HL-60/S4 treated with retinoic acid at 250 ng/mL for 4 days and 3 days (cell line): ENCODE results near the gene RYR3.

Experiments
- in situ Hi-C: fragments of 300-500 bp; cut with MboI; formaldehyde crosslinking; loops from 2 replicates; pipeline ENCODE4 v1.7.0; 2022; ENCODE audit warnings: low sequenced_read_pairs

The RYR3 gene

DNA sequence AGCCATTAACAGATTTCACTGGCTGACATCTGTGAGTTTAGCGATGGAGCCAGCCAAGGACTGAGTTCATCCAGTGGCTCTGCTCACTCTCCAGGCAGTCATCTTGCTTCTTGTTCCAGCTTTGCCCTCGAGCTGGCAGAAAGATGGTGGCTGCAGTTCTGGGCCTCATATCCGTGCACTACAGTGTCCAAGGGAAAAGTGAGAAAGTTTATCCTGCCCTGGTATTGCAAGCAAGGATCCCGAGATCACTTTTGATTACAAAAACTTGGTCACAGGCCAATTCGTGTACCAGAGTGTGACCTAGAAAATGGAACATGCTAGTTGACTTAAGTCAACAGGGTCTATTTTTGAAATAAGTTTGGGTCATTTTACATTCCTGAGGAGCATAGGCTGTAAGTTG is 369.6 kb downstream of the RYR3 start:
- in situ Hi-C loops: loop anchor here (25.0 kb wide), 1 partner anchor 593 kb away; no protein-coding TSS in a partner anchor

GRCh38 chr15:33693166-33693800 is 382.5 kb downstream of the RYR3 start:
- in situ Hi-C loops: loop anchor here (25.0 kb wide), 1 partner anchor 606 kb away; no protein-coding TSS in a partner anchor

DNA sequence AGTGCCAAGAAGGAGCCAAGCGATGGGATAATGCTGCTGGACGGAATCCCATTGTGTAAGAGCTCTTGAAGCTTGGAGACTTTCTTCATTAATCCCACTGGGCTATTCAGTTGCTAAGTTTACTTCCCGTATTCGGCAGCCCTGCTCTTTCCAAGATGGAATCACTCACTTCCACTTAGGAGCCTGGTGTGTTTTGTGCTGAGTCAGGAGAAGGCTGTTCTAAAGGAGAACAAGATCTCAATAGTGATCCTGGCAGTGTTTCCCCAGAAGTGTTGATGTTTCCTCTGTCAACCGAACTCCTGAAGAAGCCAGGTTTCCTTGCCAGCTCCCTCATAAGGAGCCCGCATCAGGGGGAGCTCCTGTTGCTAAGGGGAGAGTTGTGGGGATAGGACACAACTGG is 387.4 kb downstream of the RYR3 start:
- in situ Hi-C loops: loop anchor here (25.0 kb wide), 1 partner anchor 611 kb away; no protein-coding TSS in a partner anchor

DNA sequence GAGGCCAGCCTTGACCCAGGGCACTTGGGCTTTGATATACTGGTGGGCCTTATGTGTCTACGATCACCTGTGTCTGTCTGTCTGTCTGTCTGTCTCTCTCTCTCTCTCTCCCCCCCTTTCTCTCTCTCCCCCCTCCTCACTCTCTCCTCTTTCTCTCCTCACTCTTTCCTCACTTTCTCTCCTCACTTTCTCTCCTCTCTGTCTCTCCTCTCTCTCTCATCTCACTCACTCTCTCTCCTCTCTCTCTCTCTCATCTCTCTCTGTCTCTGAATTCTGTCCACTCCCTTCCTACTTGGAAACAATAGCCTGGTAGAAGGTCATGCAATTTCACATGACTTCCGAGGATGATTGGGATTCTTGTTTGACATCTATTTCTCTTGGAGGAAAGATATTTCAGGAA is 388.4 kb downstream of the RYR3 start:
- in situ Hi-C loops: loop anchor here (25.0 kb wide), 1 partner anchor 612 kb away; no protein-coding TSS in a partner anchor

- in situ Hi-C loops: loop anchor here (25.0 kb wide), 1 partner anchor 613 kb away; no protein-coding TSS in a partner anchor
Observed at GRCh38 chr15:33699691-33700447, 389.1 kb downstream of the RYR3 start.

- in situ Hi-C loops: no loop called here
Observed at GRCh38 chr15:33700695-33701303, 390.0 kb downstream of the RYR3 start.

- in situ Hi-C loops: no loop called here
Observed at GRCh38 chr15:33701304-33701696, 390.5 kb downstream of the RYR3 start.

DNA sequence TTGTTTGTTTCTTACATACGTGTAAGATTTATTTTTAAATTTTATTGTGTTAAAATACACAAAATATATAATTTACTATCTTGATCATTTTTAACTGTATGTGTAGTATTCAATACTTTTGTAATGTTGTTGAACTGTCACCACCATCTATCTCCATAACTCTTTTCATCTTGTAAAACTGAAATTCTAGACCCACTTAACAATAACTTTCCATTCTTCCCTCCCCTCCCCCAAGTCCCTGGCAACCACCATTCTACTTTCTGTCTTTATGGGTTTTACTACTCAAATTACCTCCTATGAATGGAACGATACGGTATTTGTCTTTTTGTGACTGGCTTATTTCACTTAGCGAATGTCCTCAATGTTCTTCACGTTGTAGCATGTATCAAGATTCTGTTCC is 395.4 kb downstream of the RYR3 start:
- in situ Hi-C loops: no loop called here

DNA sequence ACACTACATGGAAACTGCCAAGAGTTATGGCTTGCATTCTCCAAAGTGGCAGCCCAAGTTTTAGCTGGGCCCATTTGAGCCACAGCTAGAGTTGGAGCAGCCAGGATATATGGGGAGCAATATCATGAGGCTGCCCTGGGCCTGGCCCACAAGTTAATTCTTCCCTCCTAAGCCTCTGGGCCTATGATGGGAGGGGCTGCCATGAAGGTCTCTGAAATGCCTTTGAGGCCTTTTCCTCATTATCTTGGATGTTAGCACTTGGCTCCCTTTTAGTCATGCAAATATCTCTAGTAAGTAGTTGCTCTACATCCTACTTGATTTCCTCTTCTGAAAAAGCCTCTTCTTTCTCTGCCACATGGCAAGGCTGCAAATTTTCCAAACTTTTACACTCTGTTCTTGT is 400.0 kb downstream of the RYR3 start:
- in situ Hi-C loops: no loop called here

DNA sequence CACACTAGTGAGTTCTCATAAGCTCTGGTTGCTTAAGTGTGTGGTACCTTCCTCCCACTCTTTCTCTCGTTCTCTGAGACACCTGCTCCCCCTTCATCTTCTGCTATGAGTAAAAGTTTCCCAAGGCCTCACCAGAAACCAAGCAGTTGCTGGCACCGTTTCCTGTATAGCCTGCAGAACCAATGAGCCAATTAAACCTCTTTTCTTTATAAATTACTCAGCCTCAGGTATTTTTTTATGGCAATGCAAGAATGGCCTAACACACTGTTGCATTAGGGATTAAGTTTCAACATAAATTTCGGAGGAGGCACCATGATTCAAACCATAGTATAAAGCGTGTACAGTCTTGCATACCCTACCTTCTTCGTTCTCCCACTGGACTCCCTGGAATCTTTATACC is 405.3 kb downstream of the RYR3 start:
- in situ Hi-C loops: no loop called here

- in situ Hi-C loops: no loop called here
Observed at GRCh38 chr15:33720952-33721351, 410.2 kb downstream of the RYR3 start.

GRCh38 chr15:33722005-33722672 is 411.4 kb downstream of the RYR3 start:
- in situ Hi-C loops: no loop called here

GRCh38 chr15:33722673-33723015 is 411.9 kb downstream of the RYR3 start:
- in situ Hi-C loops: no loop called here

- in situ Hi-C loops: loop anchor here (25.0 kb wide), 1 partner anchor 263 kb away; no protein-coding TSS in a partner anchor
Observed at GRCh38 chr15:33724321-33725036, 413.7 kb downstream of the RYR3 start.

- in situ Hi-C loops: loop anchor here (25.0 kb wide), 1 partner anchor 258 kb away; no protein-coding TSS in a partner anchor
Observed at GRCh38 chr15:33729653-33730052, 418.9 kb downstream of the RYR3 start.

- in situ Hi-C loops: loop anchor here (25.0 kb wide), 1 partner anchor 256 kb away; no protein-coding TSS in a partner anchor
Observed at GRCh38 chr15:33730815-33731214, 420.0 kb downstream of the RYR3 start.

DNA sequence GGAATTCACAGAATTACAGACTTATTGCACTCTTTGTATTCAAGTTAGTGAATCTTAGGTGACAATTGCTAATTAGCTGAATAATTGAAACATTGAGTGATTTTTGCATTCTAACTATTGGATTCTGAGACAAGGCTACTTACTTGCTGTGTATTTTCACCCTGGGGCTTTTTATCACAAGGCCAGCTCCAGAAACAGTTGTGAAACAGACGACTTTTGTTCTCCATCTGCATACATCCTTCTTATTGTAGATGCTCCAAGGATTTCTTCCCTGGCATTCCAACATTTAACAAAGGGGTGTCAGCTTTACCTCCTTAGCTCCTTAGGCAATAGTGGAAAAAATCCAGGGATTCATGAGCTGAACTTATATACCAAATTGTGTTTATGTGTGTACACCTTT is 424.4 kb downstream of the RYR3 start:
- in situ Hi-C loops: loop anchor here (25.0 kb wide), 1 partner anchor 252 kb away; no protein-coding TSS in a partner anchor

DNA sequence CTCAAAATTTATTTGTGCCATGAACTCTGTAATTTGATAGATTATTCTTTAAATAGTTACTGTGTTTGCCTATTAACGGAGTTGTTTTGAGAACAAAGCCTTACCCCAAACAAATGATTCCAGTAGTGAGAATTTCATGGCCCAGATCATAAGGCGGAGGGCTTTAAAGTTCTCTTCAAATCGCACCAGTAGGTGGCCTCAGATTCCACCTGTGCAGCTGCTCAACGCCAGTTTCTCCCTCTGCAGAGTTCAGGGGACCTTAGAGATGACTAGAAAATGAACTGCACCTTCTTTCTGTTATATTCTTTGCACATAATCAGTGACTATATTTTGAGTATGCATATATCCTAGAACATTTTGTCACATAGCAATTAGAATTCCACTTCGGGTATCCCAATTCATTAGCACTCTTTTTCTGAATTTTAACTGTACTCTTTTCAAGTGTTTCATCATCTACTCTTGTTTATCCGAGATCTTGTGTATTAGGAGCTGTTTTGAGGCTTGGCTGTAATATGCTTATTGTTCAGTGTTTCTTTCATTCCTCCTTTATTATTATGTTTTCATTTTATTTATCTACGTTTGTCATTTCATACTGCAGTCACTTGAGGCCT is 425.0 kb downstream of the RYR3 start:
- in situ Hi-C loops: loop anchor here (25.0 kb wide), 1 partner anchor 252 kb away; no protein-coding TSS in a partner anchor

GRCh38 chr15:33737687-33738601 is 427.2 kb downstream of the RYR3 start:
- in situ Hi-C loops: loop anchor here (25.0 kb wide), 1 partner anchor 249 kb away; no protein-coding TSS in a partner anchor
